ENCODE measurements around the gene GARRE1.

DNA sequence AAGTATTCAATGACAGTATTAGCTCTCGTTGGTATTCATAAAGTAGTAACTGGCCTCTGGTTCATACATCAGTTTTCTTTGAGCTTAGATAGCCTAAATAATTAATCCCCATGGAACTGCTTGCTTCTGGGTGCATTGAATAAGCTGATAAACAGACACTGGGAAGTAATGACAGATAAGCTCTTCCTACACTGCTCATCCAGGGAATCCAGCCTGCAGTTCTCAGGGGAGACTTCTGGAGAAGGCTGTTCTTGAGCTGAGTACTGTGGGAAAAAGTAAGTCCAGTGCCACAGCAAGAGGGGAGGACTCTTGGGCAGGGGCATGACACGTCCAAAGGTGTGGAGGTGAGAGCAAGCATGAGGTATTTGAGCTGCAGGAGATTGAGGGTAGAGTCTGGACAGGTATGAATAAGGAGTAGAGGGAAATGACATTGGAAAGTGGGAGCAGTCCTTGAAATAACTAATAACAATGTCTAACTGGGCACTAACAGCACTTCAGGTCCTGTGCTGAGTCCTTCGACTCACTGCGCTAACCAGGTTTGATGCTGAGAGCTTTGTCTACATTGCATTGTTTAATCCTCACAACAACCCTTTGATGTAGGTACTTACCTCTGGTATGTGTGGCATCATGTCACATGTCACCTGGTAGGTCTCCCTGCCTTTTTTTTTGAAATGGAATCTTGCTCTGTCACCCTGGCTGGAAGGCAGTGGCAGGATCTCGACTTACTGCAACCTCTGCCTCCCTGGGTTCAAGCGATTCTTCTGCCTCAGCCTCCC lies 7.2 kb downstream of the GARRE1 start:
- no peak for TF ChIP-seq POLR2A (IDR thresholded peaks at IDR 0.05; ENCODE audit: low read depth, low read length)
- no peak for TF ChIP-seq POLR2AphosphoS5 (IDR thresholded peaks at IDR 0.05; ENCODE audit: low read depth, low read length)

Measured in GM12891 (cell line).